WERI-Rb-1 (cell line): Measurements from ENCODE around the gene NSMCE1.
"Not testable (repeated sequence)": the region's sequence is repeated elsewhere in the genome, so short reads cannot be mapped to it uniquely, and the experiment has no call there.

Experiments used
- DNase-seq: peaks from one replicate; pipeline ENCODE4 v3.0.0-alpha.2; 2020
- H3K27ac ChIP-seq: fragments of 250-450 bp; sonication (Bioruptor Pico); 2 replicates; pipeline ENCODE4 v1.5.1; 2020; ENCODE audit warnings: mild to moderate bottlenecking, moderate library complexity
- H3K27me3 ChIP-seq: fragments of 250-450 bp; sonication (Bioruptor Pico); 2 replicates; pipeline ENCODE4 v1.5.1; 2021; ENCODE audit warnings: mild to moderate bottlenecking, low read depth, moderate library complexity; ENCODE audit not compliant: insufficient read depth, severe bottlenecking
- H3K36me3 ChIP-seq: fragments of 250-450 bp; sonication (Bioruptor Pico); 2 replicates; pipeline ENCODE4 v1.5.1; 2020; ENCODE audit warnings: mild to moderate bottlenecking, moderate library complexity
- H3K4me3 ChIP-seq: 2 replicates; pipeline ENCODE4 v1.5.1; 2011; ENCODE audit warnings: low read depth, mild to moderate bottlenecking, control low read depth, low read length
- H3K9me3 ChIP-seq: fragments of 250-450 bp; sonication (Bioruptor Pico); 2 replicates; pipeline ENCODE4 v1.5.1; 2021; ENCODE audit warnings: mild to moderate bottlenecking, moderate library complexity; ENCODE audit not compliant: severe bottlenecking
- TF ChIP-seq, protein P1 (sequence below): IDR thresholded peaks from 2 replicates; pipeline ENCODE4 v1.5.1; 2011; ENCODE audit warnings: low read depth, mild to moderate bottlenecking, control low read depth, inconsistent platforms, low read length

The NSMCE1 gene

DNA sequence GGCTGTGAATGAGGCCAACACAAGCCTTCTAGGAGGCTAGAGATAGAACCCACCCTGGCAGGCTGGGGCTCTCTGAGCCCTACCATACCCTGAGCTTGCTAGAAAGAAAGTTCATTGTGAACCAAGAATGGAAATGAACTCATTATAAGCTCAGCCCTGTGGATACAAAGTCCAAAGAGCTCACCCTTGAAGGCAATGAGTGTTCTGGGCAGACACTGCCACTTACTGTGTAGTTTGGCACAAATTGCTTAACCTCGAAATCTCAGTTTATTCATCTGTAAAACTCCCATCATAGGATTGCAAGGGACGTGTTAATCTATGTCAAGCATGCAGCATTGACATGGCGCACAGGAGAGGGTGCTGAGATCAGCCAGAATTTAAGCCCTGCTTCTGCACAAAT is 59.8 kb downstream of the NSMCE1 start:
- H3K9me3 ChIP-seq, result no peaks in the 10 kb centered on the region
- H3K36me3 ChIP-seq, result peaks cover 9% of the 10 kb centered on the region
- TF ChIP-seq, protein P1, sequence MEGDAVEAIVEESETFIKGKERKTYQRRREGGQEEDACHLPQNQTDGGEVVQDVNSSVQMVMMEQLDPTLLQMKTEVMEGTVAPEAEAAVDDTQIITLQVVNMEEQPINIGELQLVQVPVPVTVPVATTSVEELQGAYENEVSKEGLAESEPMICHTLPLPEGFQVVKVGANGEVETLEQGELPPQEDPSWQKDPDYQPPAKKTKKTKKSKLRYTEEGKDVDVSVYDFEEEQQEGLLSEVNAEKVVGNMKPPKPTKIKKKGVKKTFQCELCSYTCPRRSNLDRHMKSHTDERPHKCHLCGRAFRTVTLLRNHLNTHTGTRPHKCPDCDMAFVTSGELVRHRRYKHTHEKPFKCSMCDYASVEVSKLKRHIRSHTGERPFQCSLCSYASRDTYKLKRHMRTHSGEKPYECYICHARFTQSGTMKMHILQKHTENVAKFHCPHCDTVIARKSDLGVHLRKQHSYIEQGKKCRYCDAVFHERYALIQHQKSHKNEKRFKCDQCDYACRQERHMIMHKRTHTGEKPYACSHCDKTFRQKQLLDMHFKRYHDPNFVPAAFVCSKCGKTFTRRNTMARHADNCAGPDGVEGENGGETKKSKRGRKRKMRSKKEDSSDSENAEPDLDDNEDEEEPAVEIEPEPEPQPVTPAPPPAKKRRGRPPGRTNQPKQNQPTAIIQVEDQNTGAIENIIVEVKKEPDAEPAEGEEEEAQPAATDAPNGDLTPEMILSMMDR, result no peak
- no peaks in the 10 kb centered on the region for H3K27me3 ChIP-seq
- H3K4me3 ChIP-seq, result no peak overlapping the region
- DNase-seq, result no peak
- no peak overlapping the region for H3K27ac ChIP-seq

DNA sequence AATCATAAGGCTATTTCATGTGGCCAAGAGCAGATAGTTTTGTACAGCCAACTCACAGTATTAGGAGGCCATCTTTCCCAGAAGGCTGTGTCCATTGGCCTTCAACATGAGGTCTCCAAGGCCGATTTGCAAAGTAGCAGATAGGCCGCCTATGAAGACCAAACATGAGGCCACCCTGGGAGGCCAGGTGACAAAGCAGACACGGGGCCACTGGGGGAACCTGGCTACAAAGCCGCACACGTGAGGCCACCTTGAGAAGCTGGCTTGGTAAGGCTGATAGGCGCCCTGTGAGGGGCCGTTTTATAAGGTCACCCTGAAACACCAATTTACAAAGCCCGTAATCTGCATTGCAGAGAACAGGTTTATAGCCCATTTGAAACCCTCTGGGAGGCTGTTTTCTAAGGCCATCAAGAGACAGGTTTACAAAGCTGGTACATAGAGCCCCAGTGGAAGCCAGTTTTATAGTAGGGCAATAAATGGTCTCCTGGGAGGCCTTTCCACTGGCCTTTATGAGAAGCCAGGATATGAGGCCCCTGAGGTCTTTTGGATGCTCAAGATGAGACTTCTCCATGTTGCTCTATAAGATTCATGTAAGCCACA is 60.4 kb downstream of the NSMCE1 start:
- Histone ChIP-seq H3K9me3 (no peaks in the 10 kb centered on the region), H3K27ac (no peak overlapping the region), H3K27me3 (no peaks in the 10 kb centered on the region), H3K36me3 (peaks cover 9% of the 10 kb centered on the region), H3K4me3 (no peak overlapping the region)
- no peak for DNase-seq
- TF ChIP-seq, protein P1, result no peak

DNA sequence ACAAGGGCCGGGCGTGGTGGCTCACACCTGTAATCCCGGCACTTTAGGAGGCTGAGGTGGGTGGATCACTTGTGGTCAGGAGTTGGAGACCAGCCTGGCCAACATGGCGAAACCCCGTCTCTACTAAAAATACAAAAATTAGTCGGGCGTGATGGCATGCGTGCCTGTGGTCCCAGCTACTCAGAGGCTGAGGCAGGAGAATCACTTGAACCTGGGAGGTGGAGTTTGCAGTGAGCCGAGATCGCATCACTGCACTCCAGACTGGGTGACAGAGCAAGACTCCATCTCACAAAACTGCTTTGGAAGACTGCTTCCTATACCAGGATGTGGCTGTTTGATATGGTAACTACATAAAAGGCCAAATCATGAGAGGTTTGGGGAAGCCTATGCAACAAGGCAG is 61.5 kb downstream of the NSMCE1 start:
- not testable (repeated sequence) for DNase-seq, H3K27me3 ChIP-seq, H3K36me3 ChIP-seq, H3K9me3 ChIP-seq, H3K4me3 ChIP-seq, H3K27ac ChIP-seq

GRCh38 chr16:27205423-27206065 is 63.0 kb downstream of the NSMCE1 start:
- no peak overlapping the region for H3K27ac ChIP-seq
- H3K36me3 ChIP-seq, result peaks cover 4% of the 10 kb centered on the region
- no peak for DNase-seq
- TF ChIP-seq, protein P1, result no peak
- H3K27me3 ChIP-seq, result no peaks in the 10 kb centered on the region
- no peaks in the 10 kb centered on the region for H3K9me3 ChIP-seq
- no peak overlapping the region for H3K4me3 ChIP-seq

DNA sequence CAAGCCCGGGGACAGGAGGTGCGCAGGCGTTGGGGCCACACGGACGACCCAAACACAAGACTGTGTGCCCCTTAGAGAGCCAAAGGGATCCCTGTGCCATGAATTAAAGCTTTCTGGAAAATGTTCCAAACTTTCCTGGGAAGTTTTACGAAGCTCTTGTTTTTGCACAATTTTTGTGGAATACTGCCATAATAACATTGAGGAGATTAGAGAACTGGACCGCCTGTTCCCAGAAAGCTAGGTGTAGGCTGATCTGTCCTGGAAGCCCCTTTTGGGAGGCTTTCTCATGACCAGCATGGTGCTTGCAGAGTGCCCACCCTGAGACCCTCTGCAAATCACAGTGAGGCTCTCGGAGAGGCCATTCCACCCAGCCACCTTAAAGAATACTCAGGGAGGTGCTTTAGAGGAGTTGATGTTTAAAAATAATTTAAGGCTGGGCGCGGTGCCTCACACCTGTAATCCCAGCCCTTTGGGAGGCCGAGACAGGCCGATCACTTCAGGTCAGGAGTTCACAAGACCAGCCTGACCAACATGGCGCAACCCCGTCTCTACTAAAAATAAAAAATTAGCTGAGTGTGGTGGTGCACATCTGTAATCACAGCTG is 64.2 kb downstream of the NSMCE1 start:
- no peak for DNase-seq
- TF ChIP-seq, protein P1, result no peak
- Histone ChIP-seq H3K36me3 (no peaks in the 10 kb centered on the region), H3K4me3 (peak overlapping the region; percentile 72), H3K27me3 (no peaks in the 10 kb centered on the region), H3K27ac (peak overlapping the region; percentile 97), H3K9me3 (no peaks in the 10 kb centered on the region)

GRCh38 chr16:27203507-27204311 is 64.9 kb downstream of the NSMCE1 start, which contains the start of gene KDM8:
Gene KDM8, plus strand, starts transcription at chr16:27203526. Its CDS starts 6,598 bp downstream, at chr16:27210124.
- peak within 1 kb of the TSS; percentile 72 for H3K4me3 ChIP-seq
- H3K36me3 ChIP-seq, result no peaks in the 10 kb centered on the region
- TF ChIP-seq, protein P1, result no peak
- H3K9me3 ChIP-seq, result no peaks in the 10 kb centered on the region
- DNase-seq, result peak; percentile 99
- no peaks in the 10 kb centered on the region for H3K27me3 ChIP-seq
- H3K27ac ChIP-seq, result peak within 1 kb of the TSS; percentile 97
